Measurements from ENCODE around the gene PCDHGC4. TPM values are rescaled to one million over a fixed set of nuclear protein-coding genes. Genes with fewer than 3 reads are reported as not detected.

PCDHGC4 gene
- total RNA-seq, 3 donors from 2014 or later = 2.6 to 6.2 (median 6.0) TPM

DNA sequence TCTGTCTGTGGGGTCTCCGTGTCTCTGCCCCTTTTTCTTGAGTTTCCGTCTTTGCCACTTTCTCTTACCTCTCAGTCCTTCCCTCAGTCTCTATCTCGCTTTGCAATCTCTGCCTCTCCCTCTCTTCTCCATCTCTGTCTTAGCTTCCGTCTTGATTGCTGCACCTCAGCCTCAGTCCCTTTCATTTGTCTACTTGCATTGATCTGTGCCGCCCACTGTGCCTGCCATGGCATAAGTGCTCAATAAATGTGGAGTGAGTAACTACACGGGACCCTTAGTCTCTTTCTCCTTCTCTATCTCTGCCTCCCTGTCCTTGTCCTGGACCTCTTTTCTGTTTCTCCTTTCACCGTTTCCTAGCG lies 10.6 kb downstream of the PCDHGC4 start:
- TF ChIP-seq POLR2AphosphoS5 (IDR thresholded peaks at IDR 0.05) (no peak), POLR2A (IDR thresholded peaks at IDR 0.05) (no peak)
- TF ChIP-seq, protein P1, sequence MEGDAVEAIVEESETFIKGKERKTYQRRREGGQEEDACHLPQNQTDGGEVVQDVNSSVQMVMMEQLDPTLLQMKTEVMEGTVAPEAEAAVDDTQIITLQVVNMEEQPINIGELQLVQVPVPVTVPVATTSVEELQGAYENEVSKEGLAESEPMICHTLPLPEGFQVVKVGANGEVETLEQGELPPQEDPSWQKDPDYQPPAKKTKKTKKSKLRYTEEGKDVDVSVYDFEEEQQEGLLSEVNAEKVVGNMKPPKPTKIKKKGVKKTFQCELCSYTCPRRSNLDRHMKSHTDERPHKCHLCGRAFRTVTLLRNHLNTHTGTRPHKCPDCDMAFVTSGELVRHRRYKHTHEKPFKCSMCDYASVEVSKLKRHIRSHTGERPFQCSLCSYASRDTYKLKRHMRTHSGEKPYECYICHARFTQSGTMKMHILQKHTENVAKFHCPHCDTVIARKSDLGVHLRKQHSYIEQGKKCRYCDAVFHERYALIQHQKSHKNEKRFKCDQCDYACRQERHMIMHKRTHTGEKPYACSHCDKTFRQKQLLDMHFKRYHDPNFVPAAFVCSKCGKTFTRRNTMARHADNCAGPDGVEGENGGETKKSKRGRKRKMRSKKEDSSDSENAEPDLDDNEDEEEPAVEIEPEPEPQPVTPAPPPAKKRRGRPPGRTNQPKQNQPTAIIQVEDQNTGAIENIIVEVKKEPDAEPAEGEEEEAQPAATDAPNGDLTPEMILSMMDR (IDR thresholded peaks at IDR 0.05) = no peak
- Histone ChIP-seq H3K4me1 (no peaks in the 10 kb centered on the region), H3K4me3 (no peak overlapping the region), H3K36me3 (no peaks in the 10 kb centered on the region), H3K9me3 (no peaks in the 10 kb centered on the region), H3K27ac (peak overlapping the region; percentile 68 to 82), H3K27me3 (no peaks in the 10 kb centered on the region)
- intact Hi-C loops (cut with DNase I; ENCODE audit: low total_unique reads) = no loop called here
- no peak for DNase-seq (ENCODE audit: low spot score in 2 of 2)

GRCh38 chr5:141496038-141496437 lies 11.2 kb downstream of the PCDHGC4 start:
- H3K36me3 ChIP-seq = no peaks in the 10 kb centered on the region
- H3K27me3 ChIP-seq = no peaks in the 10 kb centered on the region
- H3K27ac ChIP-seq = peak overlapping the region; percentile 25 to 68
- H3K4me1 ChIP-seq = no peaks in the 10 kb centered on the region
- intact Hi-C loops (cut with DNase I; ENCODE audit: low total_unique reads) = no loop called here
- no peak overlapping the region for H3K4me3 ChIP-seq
- DNase-seq (ENCODE audit: low spot score in 2 of 2) = peak in 1 of 2 donors; percentile 57
- no peaks in the 10 kb centered on the region for H3K9me3 ChIP-seq
- TF ChIP-seq, protein P1 (IDR thresholded peaks at IDR 0.05) = no peak
- TF ChIP-seq POLR2A (IDR thresholded peaks at IDR 0.05) = no peak
- TF ChIP-seq POLR2AphosphoS5 (IDR thresholded peaks at IDR 0.05) = no peak

GRCh38 chr5:141501761-141502160 lies 16.9 kb downstream of the PCDHGC4 start:
- no peaks in the 10 kb centered on the region for H3K4me1 ChIP-seq
- no peak for DNase-seq (ENCODE audit: low spot score in 2 of 2)
- no peak overlapping the region for H3K4me3 ChIP-seq
- no peaks in the 10 kb centered on the region for H3K36me3 ChIP-seq
- intact Hi-C loops (cut with DNase I; ENCODE audit: low total_unique reads) = no loop called here
- H3K9me3 ChIP-seq = no peaks in the 10 kb centered on the region
- TF ChIP-seq POLR2AphosphoS5 (IDR thresholded peaks at IDR 0.05) = no peak
- TF ChIP-seq POLR2A (IDR thresholded peaks at IDR 0.05) = no peak
- TF ChIP-seq, protein P1 (IDR thresholded peaks at IDR 0.05) = no peak
- no peak overlapping the region for H3K27ac ChIP-seq
- no peaks in the 10 kb centered on the region for H3K27me3 ChIP-seq

- Histone ChIP-seq H3K36me3 (no peaks in the 10 kb centered on the region), H3K27me3 (no peaks in the 10 kb centered on the region), H3K9me3 (no peaks in the 10 kb centered on the region), H3K4me1 (peaks cover 5 to 14% of the 10 kb centered on the region in 2 donors), H3K27ac (no peak overlapping the region), H3K4me3 (no peak overlapping the region)
- intact Hi-C loops (cut with DNase I; ENCODE audit: low total_unique reads) = no loop called here
- DNase-seq (ENCODE audit: low spot score in 2 of 2) = no peak
- TF ChIP-seq POLR2A (IDR thresholded peaks at IDR 0.05) (no peak), POLR2AphosphoS5 (IDR thresholded peaks at IDR 0.05) (no peak)
- TF ChIP-seq, protein P1 (IDR thresholded peaks at IDR 0.05) = no peak
Observed at GRCh38 chr5:141503681-141504080, 18.9 kb downstream of the PCDHGC4 start.

- Histone ChIP-seq H3K27ac (no peak overlapping the region), H3K36me3 (no peaks in the 10 kb centered on the region), H3K4me3 (no peak overlapping the region), H3K27me3 (no peaks in the 10 kb centered on the region), H3K4me1 (peaks cover 5 to 15% of the 10 kb centered on the region in 2 donors), H3K9me3 (no peaks in the 10 kb centered on the region)
- intact Hi-C loops (cut with DNase I; ENCODE audit: low total_unique reads) = no loop called here
- no peak for DNase-seq (ENCODE audit: low spot score in 2 of 2)
- TF ChIP-seq POLR2AphosphoS5 (IDR thresholded peaks at IDR 0.05) (no peak), POLR2A (IDR thresholded peaks at IDR 0.05) (no peak)
- TF ChIP-seq, protein P1 (IDR thresholded peaks at IDR 0.05) = no peak
Observed at GRCh38 chr5:141504216-141504615, 19.4 kb downstream of the PCDHGC4 start.
